GM12892 (cell line): ENCODE measurements around the gene KCNMB2.

Experiments
- POLR2AphosphoS5 ChIP-seq: IDR thresholded peaks from 2 replicates; pipeline ENCODE4 v1.6.1; 2011; ENCODE audit warnings: low read depth, low read length, control low read depth
- TAF1 ChIP-seq: IDR thresholded peaks from 2 replicates; pipeline ENCODE4 v1.6.1; 2011; ENCODE audit warnings: low read depth, mild to moderate bottlenecking, control low read depth, low read length, borderline replicate concordance

DNA sequence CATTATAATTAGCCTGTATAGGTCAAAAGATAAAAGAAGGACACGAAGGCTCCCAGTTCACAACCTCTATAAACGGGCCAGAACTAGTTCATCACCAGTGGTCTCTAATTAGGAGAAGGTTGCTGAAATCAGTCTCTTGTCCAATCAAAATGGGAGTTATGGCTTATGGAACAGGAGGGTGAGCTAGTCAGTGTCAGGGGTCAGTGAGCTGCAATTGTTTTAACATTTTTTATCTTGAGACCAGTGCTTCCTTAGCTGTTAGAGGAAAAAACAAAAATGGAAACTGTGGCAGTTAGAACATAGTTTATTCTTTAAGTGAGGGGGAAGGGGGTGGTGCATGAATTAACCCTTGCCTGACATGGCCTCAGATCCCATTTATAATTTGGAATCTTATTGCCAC is 141.7 kb downstream of the KCNMB2 start:
- TF ChIP-seq TAF1 (no peak), POLR2AphosphoS5 (no peak)
